Smooth muscle cell (in vitro differentiated cells): ENCODE measurements around the gene PEX14. TPM values are rescaled to one million over a fixed set of nuclear protein-coding genes. Genes with fewer than 3 reads are reported as not detected.

Experiments
- DNase-seq: peaks from one replicate; lab custom pipeline; 2025; ENCODE audit not compliant: unreplicated experiment; lab: John Stamatoyannopoulos, UW
- H2AFZ ChIP-seq: fragments of 200-600 bp; sonication (generic); 2 replicates; pipeline ENCODE4 v1.6.0; 2016; ENCODE audit warnings: antibody characterized with exemption, low read depth, mild to moderate bottlenecking
- H3F3A ChIP-seq: fragments of 200-600 bp; sonication (generic); 2 replicates; pipeline ENCODE4 v1.6.0; 2017; ENCODE audit warnings: antibody characterized with exemption, low read depth
- H3K27ac ChIP-seq: fragments of 200-600 bp; sonication (generic); 2 replicates; pipeline ENCODE4 v1.5.1; 2016; ENCODE audit warnings: low read depth, mild to moderate bottlenecking
- H3K27me3 ChIP-seq: fragments of 200-600 bp; sonication (generic); 2 replicates; pipeline ENCODE4 v1.6.1; 2016; ENCODE audit warnings: low read depth, mild to moderate bottlenecking
- H3K36me3 ChIP-seq: fragments of 200-600 bp; sonication (generic); 2 replicates; pipeline ENCODE4 v1.5.1; 2016; ENCODE audit warnings: low read depth
- H3K4me1 ChIP-seq: fragments of 200-600 bp; sonication (generic); 2 replicates; pipeline ENCODE4 v1.5.1; 2016; ENCODE audit warnings: low read depth
- H3K4me2 ChIP-seq: fragments of 200-600 bp; sonication (generic); 2 replicates; pipeline ENCODE4 v1.6.0; 2016; ENCODE audit warnings: mild to moderate bottlenecking
- H3K4me3 ChIP-seq: fragments of 200-600 bp; sonication (generic); 2 replicates; pipeline ENCODE4 v1.5.1; 2016; ENCODE audit warnings: mild to moderate bottlenecking
- H3K79me2 ChIP-seq: fragments of 200-600 bp; sonication (generic); 2 replicates; pipeline ENCODE4 v1.6.0; 2016; ENCODE audit warnings: low read depth, mild to moderate bottlenecking
- H3K9ac ChIP-seq: fragments of 200-600 bp; sonication (generic); 2 replicates; pipeline ENCODE4 v1.6.0; 2016; ENCODE audit warnings: low read depth
- H3K9me3 ChIP-seq: fragments of 200-600 bp; sonication (generic); replicated peaks from 2 replicates; pipeline ENCODE4 v1.5.1; 2016; ENCODE audit warnings: low read depth
- H4K20me1 ChIP-seq: fragments of 200-600 bp; sonication (generic); 2 replicates; pipeline ENCODE4 v1.6.0; 2016; ENCODE audit warnings: low read depth
- CTCF ChIP-seq: fragments of 200-600 bp; sonication (generic); IDR thresholded peaks from 2 replicates; pipeline ENCODE4 v1.5.1; 2017; ENCODE audit warnings: borderline replicate concordance, mild to moderate bottlenecking, antibody characterized with exemption; ENCODE audit not compliant: insufficient read depth, poor library complexity, severe bottlenecking
- WGBS: methylation state at CpG from one replicate; pipeline ENCODE4 v1.1.7; 2016; ENCODE audit warnings: low lambda C conversion rate; 5-methylcytosine and 5-hydroxymethylcytosine counted together
- polyA plus RNA-seq: library from polyadenylated mRNA; unstranded; fragments of >200 nt; fragmentation: Nextera tagmentation; extraction: Ambion mirVana; gene quantifications from 2 replicates; pipeline ENCODE4 v1.2.1, GENCODE V29; 2016
- total RNA-seq: library from RNA; depleted of rRNA; stranded (reverse); fragments of >200 nt; gene quantifications from 2 replicates; pipeline ENCODE4 v1.2.3, GENCODE V29; 2014

Gene PEX14
- total and polyA plus RNA-seq, 2 experiments from 2014 or later = 14.2 to 15.2 TPM

- H3K27ac ChIP-seq = no peak overlapping the region
- H3K36me3 ChIP-seq = no peaks in the 10 kb centered on the region
- no peak overlapping the region for H3K4me3 ChIP-seq
- DNase-seq = no peak
- H2AFZ ChIP-seq = no peak overlapping the region
- H3K9ac ChIP-seq = no peak overlapping the region
- peaks cover 51% of the 10 kb centered on the region for H4K20me1 ChIP-seq
- H3K79me2 ChIP-seq = no peaks in the 10 kb centered on the region
- no peaks in the 10 kb centered on the region for H3F3A ChIP-seq
- no peak for TF ChIP-seq CTCF
- no peaks in the 10 kb centered on the region for H3K27me3 ChIP-seq
- H3K9me3 ChIP-seq = no peaks in the 10 kb centered on the region
- no peaks in the 10 kb centered on the region for H3K4me1 ChIP-seq
- no peak overlapping the region for H3K4me2 ChIP-seq
- 94% methylated on average over 18 of the region's 18 CpGs for WGBS
Observed at GRCh38 chr1:10614377-10615225, 139.9 kb downstream of the PEX14 start.

- H3K9me3 ChIP-seq = no peaks in the 10 kb centered on the region
- no peak overlapping the region for H3K4me2 ChIP-seq
- no peaks in the 10 kb centered on the region for H3K79me2 ChIP-seq
- no peaks in the 10 kb centered on the region for H3K36me3 ChIP-seq
- no peak overlapping the region for H3K4me3 ChIP-seq
- H3K4me1 ChIP-seq = no peaks in the 10 kb centered on the region
- no peaks in the 10 kb centered on the region for H3F3A ChIP-seq
- WGBS = 95% methylated on average over 13 of the region's 13 CpGs
- no peak for TF ChIP-seq CTCF
- H2AFZ ChIP-seq = no peak overlapping the region
- no peak overlapping the region for H3K27ac ChIP-seq
- no peak for DNase-seq
- H3K9ac ChIP-seq = no peak overlapping the region
- H4K20me1 ChIP-seq = peaks cover 51% of the 10 kb centered on the region
- no peaks in the 10 kb centered on the region for H3K27me3 ChIP-seq
Observed at GRCh38 chr1:10615332-10615731, 140.6 kb downstream of the PEX14 start.

GRCh38 chr1:10615932-10616671 lies 141.4 kb downstream of the PEX14 start:
- 90% methylated on average over 27 of the region's 27 CpGs for WGBS
- H3K4me2 ChIP-seq = no peak overlapping the region

More at GRCh38 chr1:10615932-10616671, 141.4 kb downstream of the PEX14 start:
- no peak overlapping the region for H2AFZ ChIP-seq
- H4K20me1 ChIP-seq = peaks cover 51% of the 10 kb centered on the region
- no peak overlapping the region for H3K4me3 ChIP-seq
- no peak for DNase-seq
- no peaks in the 10 kb centered on the region for H3K4me1 ChIP-seq
- no peak overlapping the region for H3K27ac ChIP-seq
- H3K27me3 ChIP-seq = no peaks in the 10 kb centered on the region
- no peaks in the 10 kb centered on the region for H3K79me2 ChIP-seq
- no peaks in the 10 kb centered on the region for H3F3A ChIP-seq
- no peak overlapping the region for H3K9ac ChIP-seq
- no peaks in the 10 kb centered on the region for H3K36me3 ChIP-seq
- no peaks in the 10 kb centered on the region for H3K9me3 ChIP-seq
- no peak for TF ChIP-seq CTCF
